ENCODE measurements around the gene FBXO15.

The FBXO15 gene

DNA sequence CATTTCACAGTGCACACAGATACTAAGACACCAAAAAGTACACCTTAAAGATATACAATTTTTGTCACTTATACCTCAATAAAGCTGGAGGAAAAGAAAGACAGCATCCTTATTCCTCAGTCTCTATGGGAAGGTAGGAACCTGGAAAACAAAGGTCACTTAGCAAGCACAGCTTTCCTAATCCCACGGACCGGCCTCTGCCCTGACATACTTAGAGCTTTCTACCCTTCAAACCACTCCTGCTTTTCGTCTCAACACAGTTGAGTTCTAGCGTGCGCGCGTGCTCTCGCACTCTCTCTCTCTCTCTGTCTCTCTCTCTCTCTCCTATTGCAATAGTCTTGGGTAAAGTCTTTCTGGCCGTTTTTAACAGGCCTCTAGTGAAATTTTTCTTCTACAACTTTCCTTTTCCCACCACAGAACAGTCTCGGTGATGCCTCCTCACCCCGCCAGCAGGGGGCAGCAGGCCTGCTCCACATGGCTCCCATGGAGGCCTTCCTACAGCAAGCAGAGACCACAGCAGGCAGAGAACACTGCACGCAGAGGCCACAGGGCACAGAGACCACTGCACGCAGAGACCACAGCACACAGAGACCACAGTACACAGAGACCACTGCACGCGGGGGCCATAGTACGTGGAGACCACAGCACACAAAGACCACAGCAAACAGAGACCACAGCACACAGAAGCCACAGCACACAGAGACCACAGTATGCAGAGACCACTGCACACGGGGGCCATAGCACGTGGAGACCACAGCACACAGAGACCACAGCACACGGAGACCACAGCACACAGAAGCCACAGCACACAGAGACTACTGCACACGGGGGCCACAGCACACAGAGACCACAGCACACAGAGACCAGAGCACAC, 106.9 kb downstream of the FBXO15 start:
- DNase-seq: peak; percentile 82

DNA sequence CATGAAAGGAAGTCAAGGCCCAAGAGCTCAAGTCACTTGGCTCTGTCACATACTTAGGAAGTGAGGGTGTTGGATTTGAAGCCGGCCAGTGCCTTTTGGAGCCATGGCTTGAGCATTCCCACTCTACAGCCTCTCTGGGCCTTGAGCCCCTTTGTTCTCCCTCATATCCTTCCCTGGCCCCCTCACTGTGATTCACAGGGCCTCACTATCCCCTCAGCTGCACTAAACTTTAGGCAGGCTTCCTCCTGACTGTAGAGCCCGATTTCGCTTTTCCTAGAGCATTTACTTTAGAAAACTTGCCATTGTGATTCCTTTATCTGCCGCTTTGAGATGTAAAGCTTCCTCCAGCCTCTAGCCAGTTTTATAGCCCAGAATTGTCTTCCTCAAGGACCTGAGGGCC, 107.6 kb downstream of the FBXO15 start:
- DNase-seq: no peak

DNA sequence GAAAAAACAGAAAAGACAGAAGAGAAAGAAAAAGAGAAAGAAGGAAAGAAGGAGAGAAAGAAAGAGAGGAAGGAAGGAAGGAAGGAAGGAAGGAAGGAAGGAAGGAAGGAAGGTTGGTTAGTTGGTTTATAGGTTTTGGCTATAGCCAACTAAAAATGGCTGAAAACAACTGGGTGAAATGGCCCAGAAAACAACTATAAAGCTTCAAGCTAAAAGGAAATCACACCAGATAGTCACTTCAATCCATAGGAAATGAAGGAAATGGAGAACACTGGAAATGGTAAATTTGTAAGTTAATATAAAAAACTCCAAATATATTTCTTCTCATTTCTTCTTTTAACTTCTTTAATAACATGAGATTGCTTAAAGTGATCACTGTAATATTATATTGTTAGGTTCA, 118.5 kb downstream of the FBXO15 start:
- no peak for DNase-seq
